ENCODE measurements around the gene PLEK.
"Not testable (repeated sequence)": the region's sequence is repeated elsewhere in the genome, so short reads cannot be mapped to it uniquely, and the experiment has no call there.

The PLEK gene

GRCh38 chr2:68341062-68341329 lies 24.1 kb upstream of the PLEK start:
- Mint-ChIP-seq H3K36me3 (no peaks in the 10 kb centered on the region), H3K27me3 (peaks cover 38% of the 10 kb centered on the region), H3K4me3 (no peak overlapping the region), H3K27ac (no peak overlapping the region), H3K4me1 (no peaks in the 10 kb centered on the region), H3K9me3 (no peaks in the 10 kb centered on the region)
- CTCF ChIA-PET = no interaction called here
- DNase-seq = no peak

DNA sequence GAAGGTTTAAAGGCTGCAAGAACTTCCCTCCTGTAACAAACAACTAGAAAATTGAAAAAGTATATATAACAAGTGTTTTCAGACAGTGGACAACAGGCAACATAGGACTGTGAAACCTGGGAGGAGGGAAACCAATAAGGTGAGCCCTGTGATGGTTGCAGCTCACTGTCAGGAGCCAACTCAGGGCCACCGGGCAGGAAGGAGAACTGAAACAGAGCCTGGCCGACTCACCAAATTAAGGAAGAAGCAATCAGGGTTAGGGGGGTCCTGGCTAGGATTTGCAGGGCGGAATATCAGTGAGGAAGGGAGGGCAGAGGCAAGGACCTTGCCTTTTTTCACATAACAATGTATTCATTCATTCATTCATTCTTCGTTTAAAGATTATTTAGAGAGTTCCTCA lies 23.5 kb upstream of the PLEK start:
- Mint-ChIP-seq H3K27me3 (peaks cover 38% of the 10 kb centered on the region), H3K4me3 (no peak overlapping the region), H3K4me1 (no peaks in the 10 kb centered on the region), H3K36me3 (no peaks in the 10 kb centered on the region), H3K9me3 (no peaks in the 10 kb centered on the region), H3K27ac (no peak overlapping the region)
- no peak for DNase-seq
- CTCF ChIA-PET = no interaction called here

GRCh38 chr2:68342470-68342869 lies 22.6 kb upstream of the PLEK start:
- CTCF ChIA-PET = no interaction called here
- H3K27me3 Mint-ChIP-seq = peaks cover 44% of the 10 kb centered on the region
- no peaks in the 10 kb centered on the region for H3K36me3 Mint-ChIP-seq
- H3K27ac Mint-ChIP-seq = no peak overlapping the region
- H3K9me3 Mint-ChIP-seq = no peaks in the 10 kb centered on the region
- DNase-seq = no peak
- no peak overlapping the region for H3K4me3 Mint-ChIP-seq
- H3K4me1 Mint-ChIP-seq = no peaks in the 10 kb centered on the region

- Mint-ChIP-seq H3K9me3 (no peaks in the 10 kb centered on the region), H3K27me3 (peaks cover 42% of the 10 kb centered on the region), H3K36me3 (no peaks in the 10 kb centered on the region), H3K4me1 (no peaks in the 10 kb centered on the region), H3K27ac (no peak overlapping the region), H3K4me3 (no peak overlapping the region)
- CTCF ChIA-PET = no interaction called here
- no peak for DNase-seq
These were observed 21.1 kb upstream of the PLEK start for GRCh38 chr2:68344031-68344430.

- Mint-ChIP-seq H3K4me3 (no peak overlapping the region), H3K36me3 (no peaks in the 10 kb centered on the region), H3K27ac (no peak overlapping the region), H3K4me1 (no peaks in the 10 kb centered on the region), H3K9me3 (no peaks in the 10 kb centered on the region), H3K27me3 (peaks cover 35% of the 10 kb centered on the region)
- CTCF ChIA-PET = no interaction called here
- no peak for DNase-seq
These were observed 19.8 kb upstream of the PLEK start for GRCh38 chr2:68345129-68345875.

DNA sequence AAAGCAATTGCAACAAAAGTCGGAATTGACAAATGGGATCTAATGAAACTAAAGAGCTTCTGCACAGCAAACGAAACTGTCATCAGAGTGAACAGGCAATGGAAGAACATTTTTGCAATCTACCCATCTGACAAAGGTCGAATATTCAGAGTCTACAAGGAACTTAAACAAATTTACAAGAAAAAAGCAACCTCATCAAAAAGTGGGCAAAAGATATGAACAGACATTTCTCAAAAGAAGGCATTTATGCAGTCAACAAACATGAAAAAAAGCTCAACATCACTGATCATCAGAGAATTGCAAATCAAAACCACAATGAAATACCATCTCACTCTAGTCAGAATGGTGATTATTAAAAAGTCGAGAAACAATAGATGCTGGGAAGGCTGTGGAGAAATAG lies 16.0 kb upstream of the PLEK start:
- peaks cover 15% of the 10 kb centered on the region for H3K27me3 Mint-ChIP-seq
- H3K36me3 Mint-ChIP-seq, CTCF ChIA-PET, H3K27ac Mint-ChIP-seq, H3K4me1 Mint-ChIP-seq, H3K9me3 Mint-ChIP-seq, H3K4me3 Mint-ChIP-seq, DNase-seq: not testable (repeated sequence)

- Mint-ChIP-seq H3K27ac (no peak overlapping the region), H3K27me3 (peaks cover 16% of the 10 kb centered on the region), H3K36me3 (no peaks in the 10 kb centered on the region), H3K4me1 (no peaks in the 10 kb centered on the region), H3K9me3 (no peaks in the 10 kb centered on the region), H3K4me3 (no peak overlapping the region)
- no peak for DNase-seq
- CTCF ChIA-PET = interaction anchor here (0.6 to 0.7 kb wide), 2 partner anchors 49 to 89 kb away, joined by 3 read pairs; no protein-coding TSS in a partner anchor
These were observed 13.1 kb upstream of the PLEK start for GRCh38 chr2:68351997-68352396.

- Mint-ChIP-seq H3K27me3 (peaks cover 13% of the 10 kb centered on the region), H3K27ac (no peak overlapping the region), H3K4me3 (no peak overlapping the region), H3K4me1 (no peaks in the 10 kb centered on the region), H3K9me3 (no peaks in the 10 kb centered on the region), H3K36me3 (no peaks in the 10 kb centered on the region)
- CTCF ChIA-PET = interaction anchor here (0.6 to 0.7 kb wide), 2 partner anchors 50 to 88 kb away, joined by 3 read pairs; no protein-coding TSS in a partner anchor
- DNase-seq = no peak
These were observed 12.3 kb upstream of the PLEK start for GRCh38 chr2:68352651-68353391.

- Mint-ChIP-seq H3K27ac (no peak overlapping the region), H3K36me3 (no peaks in the 10 kb centered on the region), H3K4me3 (no peak overlapping the region), H3K27me3 (peaks cover 7% of the 10 kb centered on the region), H3K4me1 (no peaks in the 10 kb centered on the region), H3K9me3 (no peaks in the 10 kb centered on the region)
- DNase-seq = no peak
- CTCF ChIA-PET = interaction anchor here (1.0 to 3.5 kb wide), 2 partner anchors 75 to 85 kb away, joined by 3 to 24 read pairs; no protein-coding TSS in a partner anchor
These were observed 8.4 kb upstream of the PLEK start for GRCh38 chr2:68356599-68357239.

GRCh38 chr2:68357605-68358337 lies 7.3 kb upstream of the PLEK start:
- CTCF ChIA-PET = interaction anchor here (0.6 to 3.5 kb wide), 5 partner anchors 54 to 236 kb away, joined by 3 to 24 read pairs (median 3); no protein-coding TSS in a partner anchor
- Mint-ChIP-seq H3K4me3 (no peak overlapping the region), H3K27me3 (peaks cover 7% of the 10 kb centered on the region), H3K4me1 (peaks cover 6% of the 10 kb centered on the region), H3K27ac (no peak overlapping the region), H3K9me3 (no peaks in the 10 kb centered on the region), H3K36me3 (no peaks in the 10 kb centered on the region)
- no peak for DNase-seq

DNA sequence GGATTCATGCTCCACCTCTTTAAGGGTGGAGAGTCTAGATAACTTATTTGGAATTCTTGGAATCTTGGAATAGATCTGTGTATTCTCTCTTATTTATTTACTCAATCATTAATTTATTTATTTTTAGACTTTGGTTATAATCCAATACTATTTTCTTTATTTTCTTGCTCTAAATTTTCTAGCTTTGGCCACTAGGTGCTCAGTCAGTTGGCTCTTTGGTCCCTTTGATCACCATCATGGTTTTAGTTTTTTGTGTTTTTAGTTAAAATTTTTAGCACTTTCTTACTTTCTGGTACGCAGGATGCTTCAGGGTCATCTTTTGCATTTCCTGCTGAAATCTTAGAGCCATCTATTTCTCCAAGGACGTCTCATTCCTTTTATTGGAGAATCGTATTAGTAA lies 5.2 kb upstream of the PLEK start:
- no peak for DNase-seq
- Mint-ChIP-seq H3K4me1 (peaks cover 9% of the 10 kb centered on the region), H3K27ac (no peak overlapping the region), H3K9me3 (no peaks in the 10 kb centered on the region), H3K4me3 (no peak overlapping the region), H3K36me3 (no peaks in the 10 kb centered on the region), H3K27me3 (peaks cover 14% of the 10 kb centered on the region)
- CTCF ChIA-PET = interaction anchor here (0.9 to 3.1 kb wide), 4 partner anchors 9 to 236 kb away, joined by 3 to 49 read pairs (median 3); no protein-coding TSS in a partner anchor

DNA sequence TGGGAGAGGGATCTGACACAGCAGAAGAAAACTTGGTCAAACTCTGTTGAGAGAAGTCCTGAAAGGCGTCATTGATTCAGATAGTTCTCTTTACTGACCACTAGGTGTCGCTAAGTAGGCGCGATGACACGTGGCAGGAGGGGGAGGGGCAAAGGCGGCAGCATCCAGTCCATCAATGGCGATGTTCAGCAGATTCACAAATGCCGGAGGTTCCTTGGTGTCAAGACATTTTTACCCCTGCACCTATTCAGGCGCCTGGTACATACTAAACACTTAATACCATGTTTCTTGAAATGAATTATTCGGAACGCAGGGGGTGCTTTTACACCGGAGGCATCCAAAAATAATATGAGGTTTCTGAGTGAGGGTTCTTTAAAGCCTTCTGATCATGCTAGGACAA lies 3.0 kb upstream of the PLEK start:
- Mint-ChIP-seq H3K36me3 (no peaks in the 10 kb centered on the region), H3K9me3 (no peaks in the 10 kb centered on the region), H3K27ac (peak overlapping the region; percentile 0), H3K27me3 (peaks cover 18% of the 10 kb centered on the region), H3K4me3 (no peak overlapping the region), H3K4me1 (peaks cover 9% of the 10 kb centered on the region)
- CTCF ChIA-PET = interaction anchor here (0.9 to 1.7 kb wide), 2 partner anchors 67 to 565 kb away, joined by 3 to 6 read pairs; no protein-coding TSS in a partner anchor
- DNase-seq = peak; percentile 83

DNA sequence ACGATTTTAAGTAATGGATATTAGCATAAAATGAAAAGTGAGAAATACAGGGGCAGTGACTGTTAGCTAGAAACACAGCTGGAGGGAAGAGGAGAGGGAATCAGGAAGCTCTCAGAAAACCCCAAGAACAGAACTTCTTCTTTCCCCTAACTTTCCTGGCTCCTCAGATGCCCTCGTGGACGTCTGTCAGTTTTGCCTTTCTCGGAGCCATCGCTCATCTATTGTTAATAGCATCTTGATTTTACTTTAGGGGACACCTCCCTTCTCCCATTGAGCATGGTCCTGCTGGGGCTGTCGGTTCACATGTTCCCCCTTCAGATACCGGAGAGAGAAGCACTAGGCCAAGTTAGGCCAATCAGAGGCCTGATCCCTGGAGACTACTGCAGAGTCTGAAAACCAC lies 2.3 kb upstream of the PLEK start:
- peaks cover 18% of the 10 kb centered on the region for H3K27me3 Mint-ChIP-seq
- H3K27ac Mint-ChIP-seq = no peak overlapping the region
- H3K36me3 Mint-ChIP-seq = no peaks in the 10 kb centered on the region
- no peak overlapping the region for H3K4me3 Mint-ChIP-seq
- H3K9me3 Mint-ChIP-seq = no peaks in the 10 kb centered on the region
- H3K4me1 Mint-ChIP-seq = peaks cover 9% of the 10 kb centered on the region
- CTCF ChIA-PET = interaction anchor here (0.7 to 1.7 kb wide), 3 partner anchors 66 to 565 kb away, joined by 3 to 6 read pairs (median 3); no protein-coding TSS in a partner anchor
- no peak for DNase-seq

DNA sequence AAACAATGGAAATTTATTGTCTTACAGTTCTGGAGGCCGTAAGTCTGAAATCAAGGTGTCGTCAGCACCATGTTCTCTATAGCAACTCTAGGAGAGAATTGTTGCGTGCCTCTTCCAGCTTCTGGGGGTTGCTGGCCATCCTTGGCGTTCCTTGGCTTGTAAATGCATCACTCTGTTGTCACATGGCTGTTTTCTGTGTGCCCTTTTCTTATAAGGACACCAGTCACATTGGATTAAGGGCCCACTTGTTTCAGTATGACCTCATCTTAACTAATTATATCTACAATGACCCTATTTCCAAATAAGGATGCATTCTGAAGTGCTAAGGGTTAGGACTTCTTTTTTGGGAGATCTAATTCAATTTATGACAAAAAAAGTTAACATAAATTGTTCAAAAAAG lies 1.4 kb upstream of the PLEK start:
- H3K36me3 Mint-ChIP-seq = no peaks in the 10 kb centered on the region
- CTCF ChIA-PET = interaction anchor here (0.6 kb wide), 1 partner anchor 77 kb away, joined by 3 read pairs; no protein-coding TSS in a partner anchor
- no peaks in the 10 kb centered on the region for H3K9me3 Mint-ChIP-seq
- H3K4me1 Mint-ChIP-seq = peaks cover 9% of the 10 kb centered on the region
- H3K27ac Mint-ChIP-seq = no peak overlapping the region
- peaks cover 27% of the 10 kb centered on the region for H3K27me3 Mint-ChIP-seq
- H3K4me3 Mint-ChIP-seq = no peak overlapping the region
- DNase-seq = no peak
